Cardiac fibroblast (primary cell): ENCODE results near the gene RPP21.
"Not testable (repeated sequence)": the region's sequence is repeated elsewhere in the genome, so short reads cannot be mapped to it uniquely, and the experiment has no call there.

Source experiments
- DNase-seq, 2 donors: peaks; one replicate each; pipeline versions ENCODE4 v3.0.0 to v3.0.0-alpha.2; 2010; ENCODE audit warnings: low read depth in 2 of 2
- H3K4me3 ChIP-seq, 2 donors: replicated peaks in 1 of 2; 1 replicate in 1 of 2; 2 replicates in 1 of 2; pipeline ENCODE4 v1.5.1; 2011; ENCODE audit warnings: low read depth in 2 of 2, low read length in 2 of 2, mild to moderate bottlenecking in 2 of 2, moderate library complexity in 1 of 2
- TF ChIP-seq, protein P1 (sequence below): IDR thresholded peaks from one replicate; pipeline ENCODE4 v1.5.1; 2011; ENCODE audit warnings: low read depth, mild to moderate bottlenecking, low read length, inconsistent platforms

Gene RPP21

DNA sequence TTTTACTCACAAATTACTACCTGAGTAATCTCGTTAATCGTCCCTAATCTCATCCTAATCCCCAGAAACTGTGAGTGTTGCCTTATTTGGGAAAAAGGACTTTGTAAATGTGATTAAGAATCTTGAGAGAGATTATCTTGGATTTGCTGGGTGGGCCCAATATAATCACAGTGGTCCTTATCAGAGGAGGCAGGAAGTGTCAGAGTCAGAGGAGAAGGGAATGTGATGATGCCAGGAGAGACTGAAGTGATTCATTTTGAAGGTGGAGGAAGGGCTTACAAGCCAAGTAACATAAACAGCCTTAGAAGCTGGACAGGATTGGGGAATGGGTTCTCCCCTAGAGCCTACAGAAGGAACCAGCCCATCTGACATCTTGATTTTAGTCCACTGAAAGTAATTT, 16.7 kb downstream of the RPP21 start:
- H3K4me3 ChIP-seq: no peak overlapping the region
- DNase-seq: no peak
- TF ChIP-seq, protein P1, sequence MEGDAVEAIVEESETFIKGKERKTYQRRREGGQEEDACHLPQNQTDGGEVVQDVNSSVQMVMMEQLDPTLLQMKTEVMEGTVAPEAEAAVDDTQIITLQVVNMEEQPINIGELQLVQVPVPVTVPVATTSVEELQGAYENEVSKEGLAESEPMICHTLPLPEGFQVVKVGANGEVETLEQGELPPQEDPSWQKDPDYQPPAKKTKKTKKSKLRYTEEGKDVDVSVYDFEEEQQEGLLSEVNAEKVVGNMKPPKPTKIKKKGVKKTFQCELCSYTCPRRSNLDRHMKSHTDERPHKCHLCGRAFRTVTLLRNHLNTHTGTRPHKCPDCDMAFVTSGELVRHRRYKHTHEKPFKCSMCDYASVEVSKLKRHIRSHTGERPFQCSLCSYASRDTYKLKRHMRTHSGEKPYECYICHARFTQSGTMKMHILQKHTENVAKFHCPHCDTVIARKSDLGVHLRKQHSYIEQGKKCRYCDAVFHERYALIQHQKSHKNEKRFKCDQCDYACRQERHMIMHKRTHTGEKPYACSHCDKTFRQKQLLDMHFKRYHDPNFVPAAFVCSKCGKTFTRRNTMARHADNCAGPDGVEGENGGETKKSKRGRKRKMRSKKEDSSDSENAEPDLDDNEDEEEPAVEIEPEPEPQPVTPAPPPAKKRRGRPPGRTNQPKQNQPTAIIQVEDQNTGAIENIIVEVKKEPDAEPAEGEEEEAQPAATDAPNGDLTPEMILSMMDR: no peak

DNA sequence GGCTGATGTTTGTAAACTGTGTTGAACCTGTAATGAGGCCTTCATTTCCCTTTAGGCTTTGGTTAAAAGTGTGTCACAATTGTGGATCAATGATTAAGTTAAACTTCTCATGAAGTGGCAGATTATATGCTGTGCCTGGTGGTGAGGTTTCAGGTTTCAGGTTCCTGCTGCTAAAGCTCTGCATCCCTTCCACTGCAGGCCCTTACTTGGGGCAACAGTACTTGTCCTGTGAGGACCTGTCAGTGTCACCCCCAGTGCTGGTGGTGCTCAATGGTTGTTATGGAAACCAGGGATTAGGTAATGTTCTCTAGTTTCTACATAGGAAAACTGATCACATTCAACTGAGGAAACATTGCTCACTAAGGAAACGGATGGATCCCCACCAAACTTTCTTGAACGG, 18.5 kb downstream of the RPP21 start:
- H3K4me3 ChIP-seq: no peak overlapping the region
- DNase-seq: no peak
- TF ChIP-seq, protein P1: no peak

DNA sequence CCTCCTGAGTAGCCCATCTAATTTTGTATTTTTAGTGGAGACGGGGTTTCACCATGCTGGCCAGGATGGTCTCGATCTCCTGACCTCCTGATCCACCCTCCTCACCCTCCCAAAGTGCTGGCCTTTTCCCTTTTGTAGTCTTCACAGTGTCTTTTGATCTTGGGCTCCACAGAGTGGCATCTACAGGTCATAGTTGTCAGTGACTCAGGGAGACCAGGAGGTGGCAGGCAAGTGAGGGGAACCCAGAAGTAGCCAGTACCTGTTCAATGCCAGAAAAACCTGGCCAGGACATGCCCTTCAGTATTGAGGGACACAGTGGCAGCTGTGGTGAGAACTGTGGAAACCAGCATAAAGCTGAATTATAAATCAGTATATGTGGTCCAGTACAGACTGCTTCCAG, 19.6 kb downstream of the RPP21 start:
- no peak overlapping the region for H3K4me3 ChIP-seq
- TF ChIP-seq, protein P1: no peak
- DNase-seq: no peak

DNA sequence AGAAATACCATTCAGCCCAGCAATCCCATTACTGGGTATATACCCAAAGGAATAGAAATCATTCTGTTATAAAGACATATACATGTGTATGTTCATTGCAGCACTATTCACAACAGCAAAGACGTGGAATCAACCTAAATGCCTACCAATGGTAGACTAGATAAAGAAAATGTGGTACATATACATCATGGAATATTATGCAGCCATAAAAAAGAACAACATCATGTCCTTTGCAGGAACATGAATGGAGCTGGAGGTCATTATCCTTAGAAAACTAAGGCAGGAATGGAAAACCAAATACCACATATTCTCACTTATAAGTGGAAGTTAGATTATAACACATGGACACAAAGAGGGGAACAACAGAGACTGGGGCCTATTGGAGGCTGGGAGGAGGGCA, 24.3 kb downstream of the RPP21 start:
- H3K4me3 ChIP-seq, DNase-seq: not testable (repeated sequence)

DNA sequence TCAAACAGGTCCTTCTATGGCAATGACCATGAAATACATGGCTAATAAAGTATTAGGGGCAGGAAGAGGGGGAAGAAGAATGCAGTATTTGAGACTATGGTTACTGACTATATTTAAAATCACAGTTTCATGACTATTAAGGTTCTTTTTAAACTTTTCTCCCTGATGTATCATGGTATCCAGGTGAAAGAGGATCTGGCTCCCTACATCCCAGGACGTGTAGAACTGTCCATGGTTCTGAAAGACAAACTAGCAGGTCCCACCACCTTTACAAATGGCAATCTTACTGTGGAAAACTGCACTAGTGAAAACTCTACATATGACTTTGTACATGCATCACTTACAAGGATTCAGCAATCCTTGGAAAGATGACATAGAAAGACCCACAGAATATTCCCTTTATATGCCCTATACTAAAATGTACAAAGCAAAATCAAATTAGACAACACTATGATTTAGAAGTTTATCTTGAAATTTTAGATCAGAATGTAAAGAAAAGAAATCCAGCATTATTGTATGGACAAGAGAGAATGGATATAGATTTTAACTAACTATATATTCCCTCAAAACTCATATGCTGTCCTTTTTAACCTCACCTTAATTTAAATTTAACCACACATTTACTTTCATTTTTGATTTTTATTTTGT, 33.5 kb downstream of the RPP21 start:
- no peak overlapping the region for H3K4me3 ChIP-seq
- peak; percentile 23 to 33 for DNase-seq
- TF ChIP-seq, protein P1: no peak

DNA sequence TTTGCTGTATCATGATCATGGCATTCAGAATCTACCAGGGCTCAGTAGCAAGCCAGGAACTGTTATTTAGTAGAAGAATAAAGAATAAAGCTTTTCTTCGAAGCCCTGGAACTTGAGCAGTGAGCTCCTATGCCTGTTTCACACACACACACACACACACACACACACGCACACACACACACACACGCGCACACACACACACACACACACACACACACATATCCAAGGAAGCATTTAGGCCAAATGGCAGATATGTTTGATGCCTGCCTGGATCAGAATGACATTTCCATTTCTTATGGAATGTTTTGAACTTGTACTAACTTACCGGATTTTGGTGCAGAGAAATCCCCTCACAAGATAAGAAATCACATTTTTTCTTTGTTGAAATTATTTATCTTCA, 35.5 kb downstream of the RPP21 start:
- H3K4me3 ChIP-seq: no peak overlapping the region
- DNase-seq: no peak
- TF ChIP-seq, protein P1: no peak

DNA sequence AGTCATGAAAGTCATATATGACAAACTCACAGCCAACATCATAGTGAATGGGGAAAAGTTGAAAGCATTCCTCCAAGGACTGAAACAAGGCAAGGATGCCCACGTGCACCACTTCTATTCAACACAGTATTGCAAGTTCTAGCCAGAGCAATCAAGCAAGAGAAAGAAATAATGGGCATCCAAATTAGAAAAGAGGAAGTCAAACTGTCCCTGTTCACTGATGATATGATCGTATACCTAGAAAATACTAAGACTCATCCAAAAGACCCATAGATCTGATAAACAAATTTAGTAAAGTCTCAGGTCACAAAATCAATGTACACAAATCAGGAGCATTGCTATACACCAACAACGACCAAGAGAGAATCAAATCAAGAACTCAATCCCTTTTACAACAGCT, 41.2 kb downstream of the RPP21 start:
- TF ChIP-seq, protein P1: no peak
- DNase-seq: no peak
- H3K4me3 ChIP-seq: no peak overlapping the region
